ENCODE results near the gene PPBP.
"Not testable (repeated sequence)": the region's sequence is repeated elsewhere in the genome, so short reads cannot be mapped to it uniquely, and the experiment has no call there.

The PPBP gene

GRCh38 chr4:73976217-73976616, 11.8 kb downstream of the PPBP start:
- H3K36me3 ChIP-seq (ENCODE audit: control insufficient read depth, insufficient read depth, low read length): no peaks in the 10 kb centered on the region
- no peaks in the 10 kb centered on the region; the same call in 1 of the 2 replicates for H3K27me3 ChIP-seq (ENCODE audit: control insufficient read depth, insufficient read depth, low read length)
- no peak overlapping the region for H3K9ac ChIP-seq (ENCODE audit: low read depth, low read length)
- peaks cover 4% of the 10 kb centered on the region; the same call in 1 of the 2 replicates for H3K4me1 ChIP-seq (ENCODE audit: control insufficient read depth, insufficient read depth, low read length)
- no peak overlapping the region for H3K4me3 ChIP-seq (ENCODE audit: low read depth, low read length)
- H3K27ac ChIP-seq (ENCODE audit: low read depth, low read length): no peak overlapping the region
- H3K9me3 ChIP-seq (ENCODE audit: control insufficient read depth, insufficient read depth, low read length): no peaks in the 10 kb centered on the region

GRCh38 chr4:73974352-73974751, 13.6 kb downstream of the PPBP start:
- H3K27ac ChIP-seq (ENCODE audit: low read depth, low read length): no peak overlapping the region
- no peak overlapping the region for H3K9ac ChIP-seq (ENCODE audit: low read depth, low read length)
- no peak overlapping the region for H3K4me3 ChIP-seq (ENCODE audit: low read depth, low read length)
- no peaks in the 10 kb centered on the region for H3K27me3 ChIP-seq (ENCODE audit: control insufficient read depth, insufficient read depth, low read length)
- no peaks in the 10 kb centered on the region for H3K4me1 ChIP-seq (ENCODE audit: control insufficient read depth, insufficient read depth, low read length)
- H3K9me3 ChIP-seq (ENCODE audit: control insufficient read depth, insufficient read depth, low read length): peaks cover 7% of the 10 kb centered on the region; the same call in 1 of the 2 replicates
- H3K36me3 ChIP-seq (ENCODE audit: control insufficient read depth, insufficient read depth, low read length): no peaks in the 10 kb centered on the region

GRCh38 chr4:73970945-73971344, 17.0 kb downstream of the PPBP start:
- no peaks in the 10 kb centered on the region for H3K4me1 ChIP-seq (ENCODE audit: control insufficient read depth, insufficient read depth, low read length)
- H3K36me3 ChIP-seq (ENCODE audit: control insufficient read depth, insufficient read depth, low read length): no peaks in the 10 kb centered on the region
- H3K9ac ChIP-seq (ENCODE audit: low read depth, low read length): no peak overlapping the region
- H3K27ac ChIP-seq (ENCODE audit: low read depth, low read length): no peak overlapping the region
- no peaks in the 10 kb centered on the region for H3K27me3 ChIP-seq (ENCODE audit: control insufficient read depth, insufficient read depth, low read length)
- peaks cover 7% of the 10 kb centered on the region; the same call in 1 of the 2 replicates for H3K9me3 ChIP-seq (ENCODE audit: control insufficient read depth, insufficient read depth, low read length)
- H3K4me3 ChIP-seq (ENCODE audit: low read depth, low read length): no peak overlapping the region

GRCh38 chr4:73970011-73970410, 18.0 kb downstream of the PPBP start:
- no peaks in the 10 kb centered on the region for H3K27me3 ChIP-seq (ENCODE audit: control insufficient read depth, insufficient read depth, low read length)
- H3K4me3 ChIP-seq (ENCODE audit: low read depth, low read length): no peak overlapping the region
- H3K9ac ChIP-seq (ENCODE audit: low read depth, low read length): no peak overlapping the region
- no peaks in the 10 kb centered on the region for H3K36me3 ChIP-seq (ENCODE audit: control insufficient read depth, insufficient read depth, low read length)
- H3K27ac ChIP-seq (ENCODE audit: low read depth, low read length): no peak overlapping the region
- H3K9me3 ChIP-seq (ENCODE audit: control insufficient read depth, insufficient read depth, low read length): peaks cover 7% of the 10 kb centered on the region; the same call in 1 of the 2 replicates
- no peaks in the 10 kb centered on the region for H3K4me1 ChIP-seq (ENCODE audit: control insufficient read depth, insufficient read depth, low read length)

- Histone ChIP-seq H3K27ac (ENCODE audit: low read depth, low read length) (no peak overlapping the region), H3K4me1 (ENCODE audit: control insufficient read depth, insufficient read depth, low read length) (no peaks in the 10 kb centered on the region)
Observed at GRCh38 chr4:73967866-73968265, 20.1 kb downstream of the PPBP start.

GRCh38 chr4:73964862-73965611, 23.0 kb downstream of the PPBP start:
- no peaks in the 10 kb centered on the region for H3K27me3 ChIP-seq (ENCODE audit: control insufficient read depth, insufficient read depth, low read length)
- no peaks in the 10 kb centered on the region for H3K36me3 ChIP-seq (ENCODE audit: control insufficient read depth, insufficient read depth, low read length)
- no peaks in the 10 kb centered on the region for H3K4me1 ChIP-seq (ENCODE audit: control insufficient read depth, insufficient read depth, low read length)
- no peak overlapping the region for H3K4me3 ChIP-seq (ENCODE audit: low read depth, low read length)
- no peak overlapping the region for H3K9ac ChIP-seq (ENCODE audit: low read depth, low read length)
- no peak overlapping the region for H3K27ac ChIP-seq (ENCODE audit: low read depth, low read length)
- H3K9me3 ChIP-seq (ENCODE audit: control insufficient read depth, insufficient read depth, low read length): peaks cover 23% of the 10 kb centered on the region

More at GRCh38 chr4:73967866-73968265, 20.1 kb downstream of the PPBP start:
- Histone ChIP-seq H3K27me3 (ENCODE audit: control insufficient read depth, insufficient read depth, low read length) (no peaks in the 10 kb centered on the region), H3K9ac (ENCODE audit: low read depth, low read length) (no peak overlapping the region), H3K9me3 (ENCODE audit: control insufficient read depth, insufficient read depth, low read length) (peaks cover 7% of the 10 kb centered on the region; the same call in 1 of the 2 replicates), H3K36me3 (ENCODE audit: control insufficient read depth, insufficient read depth, low read length) (no peaks in the 10 kb centered on the region), H3K4me3 (ENCODE audit: low read depth, low read length) (no peak overlapping the region)

GRCh38 chr4:73962724-73963123, 25.3 kb downstream of the PPBP start:
- no peak overlapping the region for H3K27ac ChIP-seq (ENCODE audit: low read depth, low read length)

GRCh38 chr4:73959041-73959440, 28.9 kb downstream of the PPBP start:
- not testable (repeated sequence) for H3K27me3 ChIP-seq (ENCODE audit: control insufficient read depth, insufficient read depth, low read length); H3K27ac ChIP-seq (ENCODE audit: low read depth, low read length); H3K9ac ChIP-seq (ENCODE audit: low read depth, low read length); H3K4me1 ChIP-seq (ENCODE audit: control insufficient read depth, insufficient read depth, low read length); H3K4me3 ChIP-seq (ENCODE audit: low read depth, low read length); H3K36me3 ChIP-seq (ENCODE audit: control insufficient read depth, insufficient read depth, low read length)
- H3K9me3 ChIP-seq (ENCODE audit: control insufficient read depth, insufficient read depth, low read length): peaks cover 20% of the 10 kb centered on the region

More at GRCh38 chr4:73962724-73963123, 25.3 kb downstream of the PPBP start:
- Histone ChIP-seq H3K36me3 (ENCODE audit: control insufficient read depth, insufficient read depth, low read length) (no peaks in the 10 kb centered on the region), H3K27me3 (ENCODE audit: control insufficient read depth, insufficient read depth, low read length) (no peaks in the 10 kb centered on the region), H3K9me3 (ENCODE audit: control insufficient read depth, insufficient read depth, low read length) (peaks cover 20% of the 10 kb centered on the region), H3K9ac (ENCODE audit: low read depth, low read length) (no peak overlapping the region), H3K4me1 (ENCODE audit: control insufficient read depth, insufficient read depth, low read length) (no peaks in the 10 kb centered on the region), H3K4me3 (ENCODE audit: low read depth, low read length) (no peak overlapping the region)

GRCh38 chr4:73952352-73952751, 35.6 kb downstream of the PPBP start:
- H3K4me3 ChIP-seq (ENCODE audit: low read depth, low read length): no peak overlapping the region
- no peak overlapping the region for H3K9ac ChIP-seq (ENCODE audit: low read depth, low read length)
- H3K9me3 ChIP-seq (ENCODE audit: control insufficient read depth, insufficient read depth, low read length): no peaks in the 10 kb centered on the region; the same call in 1 of the 2 replicates
- H3K4me1 ChIP-seq (ENCODE audit: control insufficient read depth, insufficient read depth, low read length): peaks cover 24% of the 10 kb centered on the region
- H3K27me3 ChIP-seq (ENCODE audit: control insufficient read depth, insufficient read depth, low read length): peaks cover 29% of the 10 kb centered on the region
- H3K27ac ChIP-seq (ENCODE audit: low read depth, low read length): no peak overlapping the region
- H3K36me3 ChIP-seq (ENCODE audit: control insufficient read depth, insufficient read depth, low read length): no peaks in the 10 kb centered on the region

- not testable (repeated sequence) for H3K9me3 ChIP-seq (ENCODE audit: control insufficient read depth, insufficient read depth, low read length); H3K4me3 ChIP-seq (ENCODE audit: low read depth, low read length); H3K27ac ChIP-seq (ENCODE audit: low read depth, low read length); H3K9ac ChIP-seq (ENCODE audit: low read depth, low read length); H3K36me3 ChIP-seq (ENCODE audit: control insufficient read depth, insufficient read depth, low read length)
- peaks cover 48% of the 10 kb centered on the region for H3K27me3 ChIP-seq (ENCODE audit: control insufficient read depth, insufficient read depth, low read length)
- H3K4me1 ChIP-seq (ENCODE audit: control insufficient read depth, insufficient read depth, low read length): peaks cover 24% of the 10 kb centered on the region
Observed at GRCh38 chr4:73950376-73950920, 37.5 kb downstream of the PPBP start.

GRCh38 chr4:73948990-73949706, 38.8 kb downstream of the PPBP start:
- no peak overlapping the region for H3K9ac ChIP-seq (ENCODE audit: low read depth, low read length)
- no peak overlapping the region for H3K27ac ChIP-seq (ENCODE audit: low read depth, low read length)

More at GRCh38 chr4:73948990-73949706, 38.8 kb downstream of the PPBP start:
- Histone ChIP-seq H3K4me1 (ENCODE audit: control insufficient read depth, insufficient read depth, low read length) (peaks cover 33% of the 10 kb centered on the region), H3K36me3 (ENCODE audit: control insufficient read depth, insufficient read depth, low read length) (no peaks in the 10 kb centered on the region), H3K27me3 (ENCODE audit: control insufficient read depth, insufficient read depth, low read length) (peaks cover 61% of the 10 kb centered on the region), H3K4me3 (ENCODE audit: low read depth, low read length) (no peak overlapping the region), H3K9me3 (ENCODE audit: control insufficient read depth, insufficient read depth, low read length) (no peaks in the 10 kb centered on the region; the same call in 1 of the 2 replicates)
